Neural progenitor cell (in vitro differentiated cells): ENCODE measurements around the gene ZMIZ1.

Source experiments
- CTCF ChIP-seq: fragments of 200-600 bp; sonication (generic); IDR thresholded peaks from 2 replicates; pipeline ENCODE4 v1.5.1; 2017; ENCODE audit warnings: antibody characterized with exemption, mild to moderate bottlenecking
- EZH2 ChIP-seq: fragments of 200-600 bp; sonication (generic); IDR thresholded peaks from 2 replicates; pipeline ENCODE4 v1.6.1; 2017; ENCODE audit warnings: antibody characterized with exemption, mild to moderate bottlenecking, moderate library complexity
- EZH2phosphoT487 ChIP-seq: fragments of 200-600 bp; sonication (generic); IDR thresholded peaks from 2 replicates; pipeline ENCODE4 v1.6.1; 2017; ENCODE audit warnings: antibody characterized with exemption

GRCh38 chr10:79339266-79339665 is 270.5 kb downstream of the ZMIZ1 start:
- TF ChIP-seq CTCF (no peak), EZH2phosphoT487 (no peak), EZH2 (no peak)
